Stimulated activated CD4-positive, alpha-beta T cell treated with anti-CD3 and anti-CD28 coated beads, Interleukin-12 subunit alpha, Interleukin-12 subunit beta, amount 100 ng/mL, for 24 hours (primary cell): Measurements from ENCODE around the gene APOBEC3H.

Source experiments
- DNase-seq, 2 experiments: peaks; one replicate each; pipeline ENCODE4 v3.0.0-alpha.2; 2020; ENCODE audit warnings: low read depth in 2 of 2

Gene APOBEC3H

GRCh38 chr22:39135092-39135896 is 38.2 kb downstream of the APOBEC3H start:
- no peak for DNase-seq

DNA sequence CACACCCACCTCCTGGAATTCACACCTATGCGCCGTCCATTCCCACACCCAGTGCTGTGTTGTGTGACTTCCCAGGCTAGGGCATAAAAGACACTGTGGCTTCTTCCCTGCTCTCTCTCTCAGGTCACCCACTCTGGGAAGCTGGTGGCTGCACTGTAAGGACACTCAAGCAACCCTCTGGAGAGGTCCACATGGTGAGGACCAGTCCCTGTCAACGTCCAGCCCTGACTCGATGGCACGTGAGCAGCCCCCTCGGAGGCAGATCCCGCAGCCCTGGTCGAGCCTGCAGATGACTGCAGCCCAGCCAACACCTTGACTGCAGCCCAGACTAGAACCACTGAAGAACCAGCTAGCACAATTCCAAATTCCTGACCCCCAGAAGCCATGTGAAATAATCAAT is 39.3 kb downstream of the APOBEC3H start:
- no peak for DNase-seq

GRCh38 chr22:39138357-39138997 is 41.4 kb downstream of the APOBEC3H start:
- DNase-seq = no peak

DNA sequence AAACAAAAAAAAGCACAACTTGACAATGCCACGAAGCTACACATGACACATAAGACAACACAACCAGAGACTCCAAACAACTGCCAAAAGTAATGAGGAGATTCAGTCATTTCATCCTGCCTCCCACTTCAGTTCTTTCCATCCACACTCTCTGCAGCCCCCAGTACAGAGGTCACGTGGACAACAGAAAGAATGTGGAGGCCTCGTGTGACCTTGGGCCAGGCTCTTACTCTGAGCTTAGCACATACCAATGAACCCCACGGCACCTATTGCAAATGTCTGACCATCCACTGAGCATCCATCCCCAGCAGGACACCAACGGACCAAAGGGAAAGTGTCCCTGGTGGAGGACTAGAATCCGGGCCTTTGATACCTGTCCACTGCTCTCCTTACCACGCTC is 42.9 kb downstream of the APOBEC3H start:
- DNase-seq = no peak

- no peak for DNase-seq
Measured at GRCh38 chr22:39142088-39142680, 45.1 kb downstream of the APOBEC3H start.

DNA sequence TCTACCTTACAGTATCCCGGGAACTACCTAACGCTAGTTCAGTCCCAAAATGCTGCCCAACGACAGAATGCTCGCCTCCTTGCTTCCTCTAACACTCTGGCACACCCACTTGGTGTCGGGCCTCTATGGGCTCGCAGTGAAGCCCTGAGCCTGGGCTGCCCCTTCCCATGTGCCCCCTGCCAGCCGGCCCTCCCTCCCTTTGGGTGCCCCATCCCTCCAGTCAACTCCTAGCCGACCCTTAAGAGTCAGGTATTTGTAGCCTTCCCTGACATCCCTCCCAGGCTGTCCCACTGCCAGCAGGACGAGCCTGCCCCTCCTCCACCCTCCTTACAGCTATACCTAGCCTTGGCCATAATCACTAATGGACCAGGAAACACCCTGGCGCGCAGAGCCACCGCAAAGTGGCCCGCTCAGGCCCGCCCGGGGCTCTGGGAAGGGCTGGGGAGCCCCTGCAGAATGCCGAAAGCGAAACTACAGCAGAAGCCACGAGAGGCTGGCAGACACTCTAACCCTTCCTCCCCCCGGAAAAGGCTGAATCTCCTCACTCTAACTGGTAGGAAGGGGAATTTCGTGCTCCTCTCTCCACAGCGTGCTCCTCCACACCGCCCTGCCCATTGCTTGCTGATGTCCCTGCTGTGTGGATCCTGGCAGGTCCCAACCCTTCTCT is 47.2 kb downstream of the APOBEC3H start:
- peak in 1 of 2 experiments; percentile 35 for DNase-seq

- DNase-seq = no peak
Measured at GRCh38 chr22:39146256-39147101, 49.4 kb downstream of the APOBEC3H start.

DNA sequence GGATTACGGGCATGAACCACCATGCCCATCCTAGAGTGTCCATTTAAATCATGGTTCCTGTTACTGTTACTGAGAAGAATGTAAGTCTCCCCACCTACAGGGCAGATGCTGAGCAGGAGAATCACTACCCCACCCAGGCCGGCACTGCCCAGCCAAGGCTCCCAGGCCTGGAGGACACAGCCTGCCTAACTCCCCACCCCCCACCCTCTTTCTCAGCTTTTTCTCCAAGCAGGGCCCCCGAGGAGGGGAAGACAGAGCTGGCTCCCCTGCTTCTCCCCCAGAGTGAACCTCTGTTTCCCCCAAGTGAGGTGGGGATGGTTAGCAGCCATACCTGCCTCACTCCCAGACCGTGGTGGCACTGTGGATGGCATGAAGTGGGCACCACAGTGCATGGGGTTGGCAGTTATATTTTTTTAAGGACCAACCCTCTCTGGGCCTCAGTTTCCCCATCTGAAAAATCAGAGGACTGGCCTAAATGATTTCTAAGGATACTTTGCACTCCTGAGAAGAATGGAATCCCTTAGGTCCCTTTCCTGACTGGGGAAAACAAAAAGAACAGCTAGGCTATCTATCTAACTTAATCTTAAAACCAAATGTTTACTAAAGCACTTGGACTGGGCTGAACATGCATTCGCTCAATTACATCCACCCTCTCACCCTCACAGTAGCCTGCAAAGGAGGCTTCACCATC is 50.4 kb downstream of the APOBEC3H start:
- DNase-seq = no peak

GRCh38 chr22:39148026-39148726 is 51.1 kb downstream of the APOBEC3H start:
- no peak for DNase-seq

- peak; percentile 24 to 57 for DNase-seq
Measured at GRCh38 chr22:39148727-39149535, 51.9 kb downstream of the APOBEC3H start.

GRCh38 chr22:39149915-39150847 is 53.1 kb downstream of the APOBEC3H start:
- no peak for DNase-seq

DNA sequence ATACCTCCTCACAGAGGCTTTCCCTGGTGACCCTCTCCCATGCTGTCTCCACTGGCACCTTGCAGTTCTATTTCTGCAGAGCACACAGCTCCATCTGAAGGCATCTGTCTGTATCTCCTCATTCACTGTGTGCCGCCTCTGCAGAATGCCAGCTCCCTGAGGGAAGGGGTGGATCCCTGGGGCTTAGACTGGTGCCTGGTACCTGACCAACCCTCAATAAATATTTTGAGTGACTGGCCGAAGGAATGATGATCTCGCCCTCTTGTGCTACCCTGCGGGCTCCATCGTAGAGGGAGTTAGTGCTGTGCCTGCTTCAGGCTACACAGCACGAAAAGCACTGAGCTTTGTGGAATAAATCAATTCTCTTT is 53.8 kb downstream of the APOBEC3H start:
- DNase-seq = no peak

DNA sequence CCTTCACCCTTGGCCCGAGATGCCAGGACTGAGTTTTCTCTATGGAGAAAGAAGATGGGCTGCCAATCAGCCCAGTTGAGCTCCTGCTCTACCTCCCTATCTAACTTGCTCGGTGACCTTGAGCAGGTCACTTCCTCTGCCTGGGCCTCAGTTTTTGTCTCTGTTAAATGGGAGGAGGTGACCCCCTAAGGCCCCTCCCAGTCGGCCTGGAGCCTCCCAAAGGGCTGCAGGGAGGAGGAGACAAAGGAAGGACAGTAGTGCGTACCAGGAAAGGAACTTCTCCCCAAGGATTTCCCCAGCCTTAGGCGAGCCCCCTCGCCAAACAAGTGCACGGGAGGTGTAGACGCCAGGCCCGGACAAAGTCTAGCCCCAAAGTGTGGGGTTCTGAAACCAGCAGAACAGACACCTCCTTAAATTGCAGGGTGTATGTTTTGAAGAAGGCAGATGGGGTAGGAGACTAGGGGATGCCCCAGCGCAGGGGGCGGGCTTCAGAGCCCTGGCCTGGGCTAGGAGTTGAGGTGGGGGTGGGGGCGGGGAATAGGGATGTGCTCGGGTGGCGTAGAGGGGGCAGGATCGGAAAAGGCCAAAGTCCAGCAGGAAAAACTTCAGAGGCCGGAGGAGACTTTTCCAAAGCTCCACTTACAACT is 54.4 kb downstream of the APOBEC3H start:
- DNase-seq = no peak

DNA sequence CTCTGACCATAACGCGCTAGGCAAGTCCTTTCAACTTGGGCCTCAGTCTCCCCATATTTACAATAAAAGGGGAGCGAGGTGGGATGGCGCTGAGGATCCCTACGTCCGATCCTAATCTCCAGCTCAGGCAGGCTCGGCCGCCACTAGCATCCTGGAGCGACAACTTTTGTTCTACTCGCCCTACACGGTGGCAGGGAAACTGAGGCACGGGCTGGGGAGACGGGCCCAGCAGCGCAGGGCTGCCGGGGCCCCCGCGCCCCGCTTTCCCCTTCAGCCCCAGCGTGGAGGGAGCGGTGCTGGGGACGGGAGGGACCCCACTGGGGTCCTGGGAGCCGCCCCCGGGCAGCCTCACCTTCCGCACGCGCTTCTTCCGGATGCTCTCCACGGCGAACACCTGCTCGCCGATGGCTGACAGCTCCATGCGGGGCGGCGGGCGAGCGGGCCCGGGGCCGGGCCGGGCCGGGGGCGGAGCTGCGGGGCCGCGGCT is 55.0 kb downstream of the APOBEC3H start:
- no peak for DNase-seq

- peak; percentile 77 to 82 for DNase-seq
Measured at GRCh38 chr22:39152511-39153219, 55.6 kb downstream of the APOBEC3H start, which contains the start of gene CBX7. Gene CBX7, minus strand, starts transcription at chr22:39152680. Its CDS starts 236 bp downstream, at chr22:39152444.

- DNase-seq = no peak
Measured at GRCh38 chr22:39153220-39153717, 56.2 kb downstream of the APOBEC3H start.
